RWPE1 (cell line): Measurements from ENCODE around the gene SAMD15.
"Not testable (repeated sequence)": the region's sequence is repeated elsewhere in the genome, so short reads cannot be mapped to it uniquely, and the experiment has no call there.

ENCODE experiments used
- CTCF ChIA-PET: fragments of 350-600 bp; sonication (Branson Sonifier 250); formaldehyde crosslinking; extraction: SDS; loops from one replicate; lab custom pipeline; 2021; lab: Yijun Ruan, JAX
- POLR2A ChIA-PET: fragments of 400-600 bp; formaldehyde crosslinking; extraction: SDS; loops from one replicate; lab custom pipeline; 2020; ENCODE audit warnings: antibody characterized with exemption; ENCODE audit not compliant: low non-redundant PET; lab: Yijun Ruan, JAX
- DNase-seq: peaks from one replicate; pipeline ENCODE4 v3.0.0; 2012; ENCODE audit warnings: low spot score
- H3K27ac ChIP-seq: fragments of 450-650 bp; 2 replicates; pipeline ENCODE4 v1.5.1; 2017
- CTCF ChIP-seq: fragments of 450-650 bp; conservative IDR thresholded peaks from 2 replicates; pipeline ENCODE4 v1.5.1; 2017; ENCODE audit warnings: low read depth, mild to moderate bottlenecking

The SAMD15 gene

GRCh38 chr14:77376771-77377501 lies at the start of gene SAMD15, which contains the start of gene TMED8:
Gene SAMD15, plus strand, starts transcription at chr14:77377379. Its CDS starts 40 bp downstream, at chr14:77377419.
Gene TMED8, minus strand, starts transcription at chr14:77377094. Its CDS starts 41 bp downstream, at chr14:77377053.
- H3K27ac ChIP-seq = peak within 1 kb of the TSS; percentile 89
- peak; percentile 20; the same call in 1 of the 2 replicates for TF ChIP-seq CTCF
- DNase-seq = peak; percentile 79
- CTCF ChIA-PET = no interaction called here
- POLR2A ChIA-PET = interaction anchor here (1.6 kb wide), 1 partner anchor 56 kb away, joined by 5 read pairs; the partner anchor contains the start of genes GSTZ1 and POMT2

- no peak overlapping the region for H3K27ac ChIP-seq
- DNase-seq = no peak
- POLR2A ChIA-PET = no interaction called here
- CTCF ChIA-PET = interaction anchor here (0.6 kb wide), 1 partner anchor 236 kb away, joined by 3 read pairs; no protein-coding TSS in a partner anchor
- TF ChIP-seq CTCF = no peak
Observed at GRCh38 chr14:77329872-77330271, 47.3 kb upstream of the SAMD15 start.

- POLR2A ChIA-PET = no interaction called here
Observed at GRCh38 chr14:77335576-77335975, 41.6 kb upstream of the SAMD15 start.

GRCh38 chr14:77337255-77337654 lies 39.9 kb upstream of the SAMD15 start:
- POLR2A ChIA-PET, DNase-seq, H3K27ac ChIP-seq: not testable (repeated sequence)
- CTCF ChIA-PET = interaction anchor here (0.6 kb wide), 1 partner anchor 35 kb away, joined by 3 read pairs; no protein-coding TSS in a partner anchor

More at GRCh38 chr14:77335576-77335975, 41.6 kb upstream of the SAMD15 start:
- H3K27ac ChIP-seq = no peak overlapping the region
- no peak for TF ChIP-seq CTCF
- DNase-seq = no peak
- CTCF ChIA-PET = interaction anchor here (0.6 kb wide), 2 partner anchors 24 to 68 kb away, joined by 3 read pairs; no protein-coding TSS in a partner anchor

GRCh38 chr14:77337880-77338279 lies 39.3 kb upstream of the SAMD15 start:
- POLR2A ChIA-PET = no interaction called here
- no peak for TF ChIP-seq CTCF

GRCh38 chr14:77338302-77338701 lies 38.9 kb upstream of the SAMD15 start:
- POLR2A ChIA-PET = no interaction called here
- TF ChIP-seq CTCF = no peak
- no peak for DNase-seq
- CTCF ChIA-PET = no interaction called here
- no peak overlapping the region for H3K27ac ChIP-seq

More at GRCh38 chr14:77337880-77338279, 39.3 kb upstream of the SAMD15 start:
- H3K27ac ChIP-seq = no peak overlapping the region
- DNase-seq = no peak
- CTCF ChIA-PET = no interaction called here

GRCh38 chr14:77339407-77339806 lies 37.8 kb upstream of the SAMD15 start:
- TF ChIP-seq CTCF = no peak
- POLR2A ChIA-PET = no interaction called here
- no peak for DNase-seq
- H3K27ac ChIP-seq = no peak overlapping the region
- CTCF ChIA-PET = interaction anchor here (0.5 kb wide), 1 partner anchor 187 kb away, joined by 4 read pairs; no protein-coding TSS in a partner anchor
